WTC11 (cell line): ENCODE results near the gene NPY1R. TPM values are rescaled to one million over a fixed set of nuclear protein-coding genes. Genes with fewer than 3 reads are reported as not detected.

Experiments
- ATAC-seq: fragments of 200-7000 bp; cut with Tn5 transposase; 2 replicates; pipeline ENCODE4 v1.10.0; 2021; ENCODE audit warnings: mild to moderate bottlenecking, moderate library complexity
- CTCF ChIA-PET: fragments of 300-600 bp; sonication (Branson Sonifier 250); formaldehyde crosslinking; loops from one replicate; lab custom pipeline; 2021; ENCODE audit warnings: antibody characterized with exemption; lab: Charles Lee
- POLR2A ChIA-PET: fragments of 350-600 bp; sonication (Branson Sonifier 250); formaldehyde crosslinking; loops from one replicate; lab custom pipeline; 2021; ENCODE audit warnings: antibody characterized with exemption; lab: Charles Lee
- DNase-seq: peaks from one replicate; pipeline ENCODE4 v3.0.0; 2021; ENCODE audit warnings: low spot score
- H3K27ac Mint-ChIP-seq: 2 replicates; pipeline ENCODE4 v1.8.0; 2021; ENCODE audit warnings: mixed read lengths
- H3K27me3 Mint-ChIP-seq: 2 replicates; pipeline ENCODE4 v1.8.0; 2021; ENCODE audit warnings: low read depth, mild to moderate bottlenecking, moderate library complexity, mixed read lengths
- H3K36me3 Mint-ChIP-seq: 2 replicates; pipeline ENCODE4 v1.8.0; 2021; ENCODE audit warnings: mixed read lengths
- H3K4me1 Mint-ChIP-seq: 2 replicates; pipeline ENCODE4 v1.8.0; 2022; ENCODE audit warnings: mixed read lengths
- H3K4me3 Mint-ChIP-seq: 2 replicates; pipeline ENCODE4 v1.8.0; 2021; ENCODE audit warnings: mild to moderate bottlenecking, moderate library complexity, mixed read lengths
- H3K9me3 Mint-ChIP-seq: 2 replicates; pipeline ENCODE4 v1.8.0; 2021; ENCODE audit warnings: mixed read lengths
- CREM ChIP-seq: sonication (generic); formaldehyde crosslinking; IDR thresholded peaks from 2 replicates; pipeline ENCODE4 v1.8.1; 2022; ENCODE audit warnings: mild to moderate bottlenecking, missing genetic modification reagents, moderate library complexity
- ELF4 ChIP-seq: sonication (generic); formaldehyde crosslinking; IDR thresholded peaks from 2 replicates; pipeline ENCODE4 v1.8.1; 2022; ENCODE audit warnings: low read depth, mild to moderate bottlenecking, moderate library complexity, missing genetic modification reagents
- ESRRA ChIP-seq: sonication (generic); formaldehyde crosslinking; IDR thresholded peaks from 2 replicates; pipeline ENCODE4 v1.8.1; 2022; ENCODE audit warnings: mild to moderate bottlenecking, missing genetic modification reagents, borderline replicate concordance
- FOXJ3 ChIP-seq: sonication (generic); formaldehyde crosslinking; IDR thresholded peaks from 2 replicates; pipeline ENCODE4 v1.9.0; 2021; ENCODE audit warnings: missing genetic modification reagents, mild to moderate bottlenecking, borderline replicate concordance
- FOXP1 ChIP-seq: sonication (generic); formaldehyde crosslinking; IDR thresholded peaks from 2 replicates; pipeline ENCODE4 v1.8.0; 2022; ENCODE audit warnings: missing genetic modification reagents, mild to moderate bottlenecking, moderate library complexity, borderline replicate concordance
- GRHL2 ChIP-seq: fragments of 250-450 bp; sonication (Bioruptor Pico); IDR thresholded peaks from 2 replicates; pipeline ENCODE4 v1.8.0; 2022; ENCODE audit warnings: mild to moderate bottlenecking, moderate library complexity; ENCODE audit not compliant: insufficient replicate concordance, severe bottlenecking
- GTF2I ChIP-seq: fragments of 250-450 bp; sonication (Bioruptor Pico); conservative IDR thresholded peaks from 2 replicates; pipeline ENCODE4 v1.4.0; 2021; ENCODE audit warnings: mild to moderate bottlenecking
- HMGA2 ChIP-seq: fragments of 250-450 bp; sonication (Bioruptor Pico); IDR thresholded peaks from 2 replicates; pipeline ENCODE4 v1.4.0; 2021; ENCODE audit warnings: mild to moderate bottlenecking, moderate library complexity
- MXD4 ChIP-seq: fragments of 250-450 bp; sonication (Bioruptor Pico); IDR thresholded peaks from 2 replicates; pipeline ENCODE4 v1.8.0; 2021; ENCODE audit warnings: mild to moderate bottlenecking, moderate library complexity, borderline replicate concordance
- OVOL2 ChIP-seq: fragments of 250-450 bp; sonication (Bioruptor Pico); IDR thresholded peaks from 2 replicates; pipeline ENCODE4 v1.9.0; 2021; ENCODE audit warnings: mild to moderate bottlenecking, borderline replicate concordance
- PRDM15 ChIP-seq: sonication (generic); formaldehyde crosslinking; IDR thresholded peaks from 2 replicates; pipeline ENCODE4 v1.8.0; 2022; ENCODE audit warnings: missing genetic modification reagents
- PRRX2 ChIP-seq: fragments of 250-450 bp; sonication (Bioruptor Pico); IDR thresholded peaks from 2 replicates; pipeline ENCODE4 v1.8.0; 2021; ENCODE audit warnings: mild to moderate bottlenecking
- SMAD3 ChIP-seq: sonication (generic); formaldehyde crosslinking; IDR thresholded peaks from 2 replicates; pipeline ENCODE4 v1.8.0; 2022; ENCODE audit warnings: missing genetic modification reagents, mild to moderate bottlenecking, borderline replicate concordance
- TCF7 ChIP-seq: sonication (generic); formaldehyde crosslinking; IDR thresholded peaks from 2 replicates; pipeline ENCODE4 v1.8.0; 2022; ENCODE audit warnings: mild to moderate bottlenecking, low read depth, missing genetic modification reagents, moderate library complexity
- USF1 ChIP-seq: sonication (generic); formaldehyde crosslinking; IDR thresholded peaks from 2 replicates; pipeline ENCODE4 v1.8.0; 2022; ENCODE audit warnings: mild to moderate bottlenecking, missing genetic modification reagents
- ZNF232 ChIP-seq: sonication (generic); formaldehyde crosslinking; IDR thresholded peaks from 2 replicates; pipeline ENCODE4 v1.8.0; 2022; ENCODE audit warnings: mild to moderate bottlenecking, missing genetic modification reagents
- total RNA-seq: library from RNA; stranded (reverse); gene quantifications from 3 replicates; pipeline ENCODE4 v1.2.3, GENCODE V29; 2021
- TF ChIP-seq, protein P1 (sequence below): sonication (generic); formaldehyde crosslinking; IDR thresholded peaks from 2 replicates; pipeline ENCODE4 v1.8.1; 2022; ENCODE audit warnings: low read depth, mild to moderate bottlenecking, moderate library complexity, missing genetic modification reagents, borderline replicate concordance
- TF ChIP-seq, protein P2 (sequence below): sonication (generic); formaldehyde crosslinking; IDR thresholded peaks from 2 replicates; pipeline ENCODE4 v1.8.1; 2023; ENCODE audit warnings: mild to moderate bottlenecking, missing genetic modification reagents, borderline replicate concordance
- TF ChIP-seq, protein P3 (sequence below): fragments of 250-450 bp; sonication (Bioruptor Pico); conservative IDR thresholded peaks from 2 replicates; pipeline ENCODE4 v1.9.0; 2021; ENCODE audit warnings: mild to moderate bottlenecking

NPY1R gene
- total RNA-seq, 1 experiment from 2014 or later = 18.0 TPM

- TF ChIP-seq PRDM15 (no peak), PRRX2 (CRISPR knock-in tag) (no peak), HMGA2 (no peak), CREM (CRISPR knock-in tag) (no peak), ESRRA (CRISPR knock-in tag) (no peak), TCF7 (CRISPR knock-in tag) (no peak), GRHL2 (no peak), FOXP1 (CRISPR knock-in tag) (0 out of 2 replicates have a peak, but pooled peaks have one; percentile 41), FOXJ3 (CRISPR knock-in tag) (no peak), ZNF232 (CRISPR knock-in tag) (peak; percentile 68; the same call in 1 of the 2 replicates), SMAD3 (no peak), GTF2I (CRISPR knock-in tag) (no peak), ELF4 (CRISPR knock-in tag) (no peak)
- TF ChIP-seq, protein P1, sequence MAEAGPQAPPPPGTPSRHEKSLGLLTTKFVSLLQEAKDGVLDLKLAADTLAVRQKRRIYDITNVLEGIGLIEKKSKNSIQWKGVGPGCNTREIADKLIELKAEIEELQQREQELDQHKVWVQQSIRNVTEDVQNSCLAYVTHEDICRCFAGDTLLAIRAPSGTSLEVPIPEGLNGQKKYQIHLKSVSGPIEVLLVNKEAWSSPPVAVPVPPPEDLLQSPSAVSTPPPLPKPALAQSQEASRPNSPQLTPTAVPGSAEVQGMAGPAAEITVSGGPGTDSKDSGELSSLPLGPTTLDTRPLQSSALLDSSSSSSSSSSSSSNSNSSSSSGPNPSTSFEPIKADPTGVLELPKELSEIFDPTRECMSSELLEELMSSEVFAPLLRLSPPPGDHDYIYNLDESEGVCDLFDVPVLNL = no peak
Measured at GRCh38 chr4:163331629-163332376, 593 bp downstream of the NPY1R start (continued).

GRCh38 chr4:163330916-163331628 is 1.3 kb downstream of the NPY1R start:
- Mint-ChIP-seq H3K4me3 (peak overlapping the region; percentile 81), H3K9me3 (no peaks in the 10 kb centered on the region), H3K27ac (no peak overlapping the region), H3K36me3 (peaks cover under 1% of the 10 kb centered on the region), H3K27me3 (peaks cover 17% of the 10 kb centered on the region), H3K4me1 (peaks cover 25% of the 10 kb centered on the region)
- no peak for ATAC-seq
- DNase-seq = no peak
- ChIA-PET CTCF (interaction anchor here (0.7 to 2.4 kb wide), 11 partner anchors 9 to 869 kb away, joined by 3 to 32 read pairs (median 5); no protein-coding TSS in a partner anchor), POLR2A (interaction anchor here (0.7 to 1.8 kb wide), 2 partner anchors 163 to 165 kb away, joined by 4 to 11 read pairs; partner anchors contain the start of genes NAF1 and TMA16)
- TF ChIP-seq OVOL2 (CRISPR knock-in tag) = no peak
- TF ChIP-seq, protein P2, sequence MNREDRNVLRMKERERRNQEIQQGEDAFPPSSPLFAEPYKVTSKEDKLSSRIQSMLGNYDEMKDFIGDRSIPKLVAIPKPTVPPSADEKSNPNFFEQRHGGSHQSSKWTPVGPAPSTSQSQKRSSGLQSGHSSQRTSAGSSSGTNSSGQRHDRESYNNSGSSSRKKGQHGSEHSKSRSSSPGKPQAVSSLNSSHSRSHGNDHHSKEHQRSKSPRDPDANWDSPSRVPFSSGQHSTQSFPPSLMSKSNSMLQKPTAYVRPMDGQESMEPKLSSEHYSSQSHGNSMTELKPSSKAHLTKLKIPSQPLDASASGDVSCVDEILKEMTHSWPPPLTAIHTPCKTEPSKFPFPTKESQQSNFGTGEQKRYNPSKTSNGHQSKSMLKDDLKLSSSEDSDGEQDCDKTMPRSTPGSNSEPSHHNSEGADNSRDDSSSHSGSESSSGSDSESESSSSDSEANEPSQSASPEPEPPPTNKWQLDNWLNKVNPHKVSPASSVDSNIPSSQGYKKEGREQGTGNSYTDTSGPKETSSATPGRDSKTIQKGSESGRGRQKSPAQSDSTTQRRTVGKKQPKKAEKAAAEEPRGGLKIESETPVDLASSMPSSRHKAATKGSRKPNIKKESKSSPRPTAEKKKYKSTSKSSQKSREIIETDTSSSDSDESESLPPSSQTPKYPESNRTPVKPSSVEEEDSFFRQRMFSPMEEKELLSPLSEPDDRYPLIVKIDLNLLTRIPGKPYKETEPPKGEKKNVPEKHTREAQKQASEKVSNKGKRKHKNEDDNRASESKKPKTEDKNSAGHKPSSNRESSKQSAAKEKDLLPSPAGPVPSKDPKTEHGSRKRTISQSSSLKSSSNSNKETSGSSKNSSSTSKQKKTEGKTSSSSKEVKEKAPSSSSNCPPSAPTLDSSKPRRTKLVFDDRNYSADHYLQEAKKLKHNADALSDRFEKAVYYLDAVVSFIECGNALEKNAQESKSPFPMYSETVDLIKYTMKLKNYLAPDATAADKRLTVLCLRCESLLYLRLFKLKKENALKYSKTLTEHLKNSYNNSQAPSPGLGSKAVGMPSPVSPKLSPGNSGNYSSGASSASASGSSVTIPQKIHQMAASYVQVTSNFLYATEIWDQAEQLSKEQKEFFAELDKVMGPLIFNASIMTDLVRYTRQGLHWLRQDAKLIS (CRISPR knock-in tag) = no peak
- TF ChIP-seq, protein P3, sequence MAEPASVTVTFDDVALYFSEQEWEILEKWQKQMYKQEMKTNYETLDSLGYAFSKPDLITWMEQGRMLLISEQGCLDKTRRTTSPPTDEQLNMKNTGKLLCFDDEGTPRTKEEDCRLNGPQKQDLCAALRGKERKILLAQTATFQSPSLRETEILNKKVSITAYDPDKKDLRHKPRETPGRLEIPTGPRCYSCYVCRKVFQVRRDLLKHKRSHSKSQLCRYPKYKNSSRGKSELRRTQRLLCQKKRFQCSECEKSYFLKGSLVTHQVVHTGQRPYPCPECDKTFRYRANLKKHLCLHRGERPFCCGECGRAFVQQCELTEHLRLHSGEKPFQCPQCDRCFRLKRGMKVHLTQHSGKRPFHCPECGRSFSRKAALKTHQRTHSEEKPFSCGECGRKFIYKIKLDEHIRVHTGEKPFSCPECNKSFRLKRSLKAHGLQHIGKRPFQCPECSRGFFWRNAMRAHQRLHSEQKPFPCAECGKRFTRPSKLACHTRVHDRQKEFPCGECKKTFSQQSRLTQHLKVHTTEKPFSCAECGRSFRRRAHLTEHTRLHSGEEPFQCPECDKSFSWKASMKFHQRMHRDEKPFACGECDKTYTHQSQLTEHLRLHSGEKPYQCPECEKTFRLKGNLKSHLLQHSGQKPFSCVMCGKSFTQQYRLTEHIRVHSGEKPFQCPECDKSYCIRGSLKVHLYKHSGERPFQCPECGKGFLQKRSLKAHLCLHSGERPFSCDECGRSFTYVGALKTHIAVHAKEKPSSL = no peak
- no peak for TF ChIP-seq USF1
- no peak for TF ChIP-seq MXD4 (CRISPR knock-in tag)
